Measurements from ENCODE around the gene AP2A2.

The AP2A2 gene

DNA sequence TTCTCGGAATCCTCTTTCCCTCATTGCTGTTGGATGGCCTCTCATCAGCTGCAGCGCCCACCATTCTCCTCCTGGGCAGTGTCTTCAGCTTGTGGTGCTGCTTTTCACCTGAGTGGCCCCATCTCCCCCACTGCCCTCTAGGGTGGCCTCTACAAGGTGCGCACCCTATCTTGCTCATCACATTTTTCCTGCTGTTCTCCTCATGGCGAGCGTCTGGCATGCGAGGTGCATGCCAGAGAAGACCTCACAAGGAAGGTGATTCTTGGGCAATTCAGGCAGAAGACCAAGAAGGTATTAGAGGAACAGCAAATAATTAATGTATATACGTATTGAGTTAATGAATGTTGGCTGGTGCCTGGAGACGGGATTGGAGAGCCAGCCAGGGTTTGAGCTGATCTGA, 3.1 kb downstream of the AP2A2 start:
- DNase-seq (ENCODE audit: low read depth): no peak
- no peak overlapping the region for H3K4me3 ChIP-seq (ENCODE audit: control insufficient read depth, low read depth, low read length)
- TF ChIP-seq, protein P1, sequence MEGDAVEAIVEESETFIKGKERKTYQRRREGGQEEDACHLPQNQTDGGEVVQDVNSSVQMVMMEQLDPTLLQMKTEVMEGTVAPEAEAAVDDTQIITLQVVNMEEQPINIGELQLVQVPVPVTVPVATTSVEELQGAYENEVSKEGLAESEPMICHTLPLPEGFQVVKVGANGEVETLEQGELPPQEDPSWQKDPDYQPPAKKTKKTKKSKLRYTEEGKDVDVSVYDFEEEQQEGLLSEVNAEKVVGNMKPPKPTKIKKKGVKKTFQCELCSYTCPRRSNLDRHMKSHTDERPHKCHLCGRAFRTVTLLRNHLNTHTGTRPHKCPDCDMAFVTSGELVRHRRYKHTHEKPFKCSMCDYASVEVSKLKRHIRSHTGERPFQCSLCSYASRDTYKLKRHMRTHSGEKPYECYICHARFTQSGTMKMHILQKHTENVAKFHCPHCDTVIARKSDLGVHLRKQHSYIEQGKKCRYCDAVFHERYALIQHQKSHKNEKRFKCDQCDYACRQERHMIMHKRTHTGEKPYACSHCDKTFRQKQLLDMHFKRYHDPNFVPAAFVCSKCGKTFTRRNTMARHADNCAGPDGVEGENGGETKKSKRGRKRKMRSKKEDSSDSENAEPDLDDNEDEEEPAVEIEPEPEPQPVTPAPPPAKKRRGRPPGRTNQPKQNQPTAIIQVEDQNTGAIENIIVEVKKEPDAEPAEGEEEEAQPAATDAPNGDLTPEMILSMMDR (conservative IDR thresholded peaks at IDR 0.05; ENCODE audit: control insufficient read depth, insufficient read depth, low read depth, low read length): no peak

DNA sequence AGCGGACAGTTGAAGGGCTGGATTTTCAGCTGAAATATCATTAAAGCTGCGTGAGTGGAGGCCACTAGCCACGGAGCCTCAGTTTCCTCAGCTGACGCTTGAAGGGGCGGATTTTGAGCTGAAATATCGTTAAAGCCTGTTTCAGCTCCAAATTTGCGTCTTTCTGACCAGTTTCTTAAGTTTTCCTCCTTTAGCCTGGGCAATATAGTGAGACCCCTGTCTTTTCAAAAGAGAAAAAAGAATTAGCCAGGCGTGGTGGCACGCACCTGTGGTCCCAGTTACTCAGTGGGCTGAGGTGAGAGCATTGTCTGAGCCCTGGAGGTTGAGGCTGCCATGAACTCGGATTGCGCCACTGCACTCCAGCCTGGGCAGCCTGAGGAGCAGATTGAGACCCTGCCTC, 3.7 kb downstream of the AP2A2 start:
- no peak overlapping the region for H3K4me3 ChIP-seq (ENCODE audit: control insufficient read depth, low read depth, low read length)
- no peak for DNase-seq (ENCODE audit: low read depth)
- TF ChIP-seq, protein P1 (conservative IDR thresholded peaks at IDR 0.05; ENCODE audit: control insufficient read depth, insufficient read depth, low read depth, low read length): no peak

DNA sequence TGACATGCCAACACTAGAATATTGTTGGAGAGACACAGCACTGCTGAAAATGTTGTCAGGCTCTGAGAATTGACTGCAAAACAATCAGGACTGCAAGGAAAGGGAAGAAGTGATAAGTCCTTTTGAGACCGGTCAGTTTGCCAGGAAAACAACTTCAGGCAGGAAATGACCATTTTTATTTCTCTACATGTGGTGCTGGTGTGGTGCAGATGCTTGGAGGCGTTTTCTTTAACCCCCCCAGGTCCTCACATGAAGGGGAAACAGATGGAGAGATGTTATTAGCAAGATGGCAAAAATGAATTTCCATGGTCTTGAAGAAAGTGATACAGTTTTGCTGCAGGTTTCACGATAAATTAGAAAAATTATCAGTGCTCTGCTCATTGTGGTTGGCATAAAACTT, 5.7 kb downstream of the AP2A2 start:
- H3K4me3 ChIP-seq (ENCODE audit: control insufficient read depth, low read depth, low read length): no peak overlapping the region
- DNase-seq (ENCODE audit: low read depth): no peak
- TF ChIP-seq, protein P1 (conservative IDR thresholded peaks at IDR 0.05; ENCODE audit: control insufficient read depth, insufficient read depth, low read depth, low read length): no peak

GRCh38 chr11:932435-932834, 6.8 kb downstream of the AP2A2 start:
- DNase-seq (ENCODE audit: low read depth): no peak
- H3K4me3 ChIP-seq (ENCODE audit: control insufficient read depth, low read depth, low read length): no peak overlapping the region
- TF ChIP-seq, protein P1 (conservative IDR thresholded peaks at IDR 0.05; ENCODE audit: control insufficient read depth, insufficient read depth, low read depth, low read length): no peak

GRCh38 chr11:933142-933851, 7.6 kb downstream of the AP2A2 start:
- H3K4me3 ChIP-seq (ENCODE audit: control insufficient read depth, low read depth, low read length): no peak overlapping the region

DNA sequence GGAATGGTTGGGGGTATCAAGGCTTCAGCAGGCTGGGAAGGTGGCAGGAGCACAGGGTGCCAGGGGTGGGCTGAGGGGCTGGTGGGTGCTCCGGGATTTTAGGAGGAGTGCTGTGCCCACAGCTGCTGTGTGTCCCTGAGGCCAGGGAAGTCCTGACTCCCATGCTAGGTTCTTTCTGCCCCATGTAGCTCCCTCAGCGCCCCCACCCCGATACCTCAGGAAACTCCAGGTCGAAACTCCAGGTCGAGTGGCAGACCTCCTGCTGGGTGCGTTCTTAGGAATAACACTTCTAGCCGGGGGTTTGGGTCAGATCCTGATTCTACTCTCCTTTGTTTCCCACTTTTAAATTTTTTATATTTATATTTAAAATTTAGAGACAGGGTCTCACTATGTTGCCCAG, 8.3 kb downstream of the AP2A2 start:
- TF ChIP-seq, protein P1 (conservative IDR thresholded peaks at IDR 0.05; ENCODE audit: control insufficient read depth, insufficient read depth, low read depth, low read length): no peak

More at GRCh38 chr11:933142-933851, 7.6 kb downstream of the AP2A2 start:
- TF ChIP-seq, protein P1 (conservative IDR thresholded peaks at IDR 0.05; ENCODE audit: control insufficient read depth, insufficient read depth, low read depth, low read length): no peak
- no peak for DNase-seq (ENCODE audit: low read depth)

More for the DNA sequence above, 8.3 kb downstream of the AP2A2 start:
- H3K4me3 ChIP-seq (ENCODE audit: control insufficient read depth, low read depth, low read length): no peak overlapping the region
- no peak for DNase-seq (ENCODE audit: low read depth)
